ENCODE measurements around the gene ACTL9.

Gene ACTL9

GRCh38 chr19:8684001-8684902 is 14.3 kb downstream of the ACTL9 start:
- DNase-seq: no peak

GRCh38 chr19:8682931-8683330 is 15.7 kb downstream of the ACTL9 start:
- DNase-seq: no peak

- DNase-seq: no peak
Observed at GRCh38 chr19:8682472-8682871, 16.1 kb downstream of the ACTL9 start.

GRCh38 chr19:8681345-8682029 is 17.1 kb downstream of the ACTL9 start:
- no peak for DNase-seq

GRCh38 chr19:8680676-8681344 is 17.8 kb downstream of the ACTL9 start:
- no peak for DNase-seq

GRCh38 chr19:8678244-8678807 is 20.3 kb downstream of the ACTL9 start:
- no peak for DNase-seq

GRCh38 chr19:8675066-8675465 is 23.5 kb downstream of the ACTL9 start:
- no peak for DNase-seq

GRCh38 chr19:8673276-8673891 is 25.2 kb downstream of the ACTL9 start:
- DNase-seq: no peak

GRCh38 chr19:8666814-8667405 is 31.7 kb downstream of the ACTL9 start:
- no peak for DNase-seq

GRCh38 chr19:8665468-8666213 is 33.0 kb downstream of the ACTL9 start:
- no peak for DNase-seq

GRCh38 chr19:8664671-8665057 is 33.9 kb downstream of the ACTL9 start:
- no peak for DNase-seq

- peak; percentile 36 for DNase-seq
Observed at GRCh38 chr19:8663920-8664670, 34.5 kb downstream of the ACTL9 start.

- no peak for DNase-seq
Observed at GRCh38 chr19:8662263-8662662, 36.3 kb downstream of the ACTL9 start.

GRCh38 chr19:8659905-8660304 is 38.7 kb downstream of the ACTL9 start:
- no peak for DNase-seq

GRCh38 chr19:8657869-8658268 is 40.7 kb downstream of the ACTL9 start:
- DNase-seq: no peak

GRCh38 chr19:8655340-8655709 is 43.3 kb downstream of the ACTL9 start:
- no peak for DNase-seq

- DNase-seq: peak; percentile 48
Observed at GRCh38 chr19:8654591-8655339, 43.8 kb downstream of the ACTL9 start.

- no peak for DNase-seq
Observed at GRCh38 chr19:8648240-8648639, 50.4 kb downstream of the ACTL9 start.

Data from hematopoietic multipotent progenitor cell treated with erythropoietin and hydrocortisone succinate and interleukin-3 and kit ligand, for 8 days (in vitro differentiated cells).